Erythroblast (primary cell): ENCODE measurements around the gene NCKAP5.

Experiments used
- DNase-seq, 2 experiments: peaks; one replicate each; lab custom pipeline; 2025; lab: John Stamatoyannopoulos, UW
- GATA1 ChIP-seq: IDR thresholded peaks from 2 replicates; pipeline ENCODE4 v1.6.1; 2011; ENCODE audit warnings: low read depth, mild to moderate bottlenecking, control low read depth, low read length, moderate library complexity
- POLR2A ChIP-seq: IDR thresholded peaks from 2 replicates; pipeline ENCODE4 v1.6.1; 2011; ENCODE audit warnings: mild to moderate bottlenecking, low read length

Gene NCKAP5

DNA sequence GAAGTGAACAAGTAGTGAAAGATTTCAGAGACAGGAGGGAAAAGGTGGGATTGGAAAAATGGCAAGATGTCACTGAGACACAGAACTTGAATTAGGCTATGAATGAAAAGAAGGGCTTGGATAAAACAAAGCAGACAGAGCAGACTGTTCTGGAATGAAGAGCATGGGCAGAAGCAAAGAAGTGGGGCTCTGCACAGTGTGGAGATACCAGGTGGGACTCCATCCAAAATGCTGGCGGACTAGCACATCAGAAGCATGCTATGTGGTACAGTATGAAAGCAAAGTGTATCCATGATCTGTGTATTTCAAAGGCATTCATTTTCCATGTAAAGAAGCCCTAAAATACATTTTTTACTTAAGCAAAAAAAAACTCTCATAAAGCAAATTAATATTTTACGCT lies 487.4 kb downstream of the NCKAP5 start:
- TF ChIP-seq GATA1 = no peak
- TF ChIP-seq POLR2A = no peak
- DNase-seq = no peak

DNA sequence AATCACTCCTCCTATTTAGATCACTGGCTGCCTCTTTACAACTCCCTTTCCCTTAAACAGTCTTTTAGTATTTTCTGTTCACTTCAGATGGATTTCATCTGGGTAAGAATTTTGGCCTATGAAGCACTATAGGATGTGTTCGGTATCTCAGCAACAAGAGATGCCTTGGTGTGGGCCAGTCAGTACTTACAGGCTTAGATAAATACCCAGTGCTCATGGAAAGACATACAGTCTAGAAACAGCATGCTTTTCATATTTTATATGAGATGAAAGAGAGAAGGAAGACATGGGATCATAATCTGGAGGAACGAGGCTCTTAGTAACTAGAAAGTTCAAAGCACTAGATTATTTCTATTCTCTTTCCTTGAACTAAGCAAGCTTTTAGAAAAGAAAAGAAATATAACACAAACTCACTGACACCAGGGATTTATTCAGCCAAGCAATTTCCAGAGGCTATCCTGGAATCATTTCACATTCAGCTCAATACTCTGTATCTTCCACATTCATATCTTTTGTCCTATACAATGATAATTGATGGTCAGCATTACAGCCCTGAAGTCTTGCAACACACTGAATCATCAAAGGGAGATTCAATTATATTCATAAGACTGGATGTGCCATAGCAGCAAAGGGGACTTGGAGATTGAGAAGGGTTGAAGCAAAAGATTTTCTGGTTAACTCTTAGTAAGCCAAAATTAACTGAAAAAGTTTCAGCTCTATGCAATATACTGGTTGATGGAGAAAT lies 489.4 kb downstream of the NCKAP5 start:
- no peak for DNase-seq
- TF ChIP-seq POLR2A (no peak), GATA1 (no peak)

DNA sequence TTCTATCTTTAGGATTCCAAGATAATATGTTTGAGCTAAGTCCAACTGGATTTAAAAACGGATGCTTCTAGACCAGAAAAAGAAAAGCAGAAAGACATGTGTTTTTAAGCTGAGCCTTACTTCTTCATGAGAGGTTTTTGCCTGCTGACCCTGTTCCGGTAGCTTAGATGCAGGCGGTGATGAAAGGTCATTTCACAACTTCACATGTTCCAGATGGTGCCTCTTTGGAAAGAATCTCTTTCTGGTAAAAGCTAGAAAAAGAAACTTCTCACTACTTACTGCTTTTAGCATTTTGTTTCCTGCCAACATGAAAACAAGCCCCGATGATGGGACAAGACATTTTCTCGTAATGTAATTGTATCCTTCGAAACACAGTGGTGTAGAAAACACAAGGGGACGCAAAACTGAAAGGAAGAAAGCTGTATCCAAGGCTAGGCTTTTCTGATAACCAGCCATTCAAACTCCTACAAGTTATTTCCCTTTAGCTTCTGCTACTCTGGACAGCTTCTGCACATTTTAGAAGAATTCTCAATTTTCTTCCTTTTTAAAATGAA lies 490.9 kb downstream of the NCKAP5 start:
- TF ChIP-seq POLR2A = no peak
- TF ChIP-seq GATA1 = no peak
- DNase-seq = no peak

DNA sequence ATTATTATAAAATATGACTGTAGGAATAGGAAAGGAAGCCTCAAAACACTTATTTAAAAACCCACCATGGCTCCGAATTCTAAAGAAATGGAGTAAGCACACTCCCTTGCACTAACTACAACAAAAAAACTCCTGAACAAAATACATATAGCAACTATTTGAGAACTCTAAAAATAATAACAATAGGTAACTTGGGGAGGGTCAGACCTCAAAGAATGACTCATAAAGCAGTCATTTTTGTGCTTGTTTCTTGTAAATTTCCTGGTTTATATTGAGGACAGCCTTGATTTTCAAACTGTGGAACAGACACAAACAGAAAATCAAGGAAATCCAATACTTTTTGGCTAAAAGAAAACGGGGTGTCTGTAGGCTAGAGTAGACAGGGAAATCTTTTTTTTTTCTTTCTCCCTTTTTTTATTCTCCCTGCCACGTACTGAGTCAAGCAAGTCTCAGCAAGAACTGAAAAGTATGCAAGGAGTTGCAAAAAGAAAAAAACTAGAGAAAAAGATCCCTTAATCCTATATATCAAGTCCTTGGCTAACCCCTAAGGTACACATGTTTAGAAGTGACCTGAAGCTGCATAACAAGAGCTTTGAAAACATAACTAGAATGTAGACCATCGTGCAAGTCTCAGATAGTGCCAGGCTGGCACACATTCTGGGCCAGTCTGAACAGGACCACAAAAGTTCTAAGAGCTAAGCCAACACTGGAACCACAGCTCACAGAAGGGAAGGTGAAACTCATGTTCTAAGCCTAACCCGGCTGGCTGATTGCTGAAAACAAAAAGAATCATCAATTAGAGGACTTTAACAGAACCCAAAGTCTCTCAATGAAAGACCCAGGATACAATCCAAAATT lies 495.2 kb downstream of the NCKAP5 start:
- TF ChIP-seq POLR2A (no peak), GATA1 (no peak)
- no peak for DNase-seq

DNA sequence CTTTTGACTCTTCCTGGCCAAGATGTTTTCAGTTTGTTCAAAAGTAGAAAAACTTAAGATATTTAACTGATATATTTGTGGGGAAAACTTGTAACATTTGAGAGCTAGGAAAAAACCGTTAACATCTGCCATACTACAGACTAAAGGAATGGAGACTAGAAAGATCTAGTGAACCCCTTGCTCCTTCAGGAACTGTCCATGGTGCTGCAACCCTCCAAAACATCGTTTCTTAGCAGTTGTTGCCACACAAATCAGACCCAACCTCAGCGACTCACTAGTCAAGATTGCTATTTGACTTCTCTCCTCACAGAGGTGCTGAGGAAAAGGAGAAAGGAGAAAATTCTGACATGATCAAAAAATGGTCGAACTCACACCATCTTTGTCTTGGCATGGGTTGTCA lies 504.5 kb downstream of the NCKAP5 start:
- no peak for TF ChIP-seq POLR2A
- no peak for TF ChIP-seq GATA1
- no peak for DNase-seq

DNA sequence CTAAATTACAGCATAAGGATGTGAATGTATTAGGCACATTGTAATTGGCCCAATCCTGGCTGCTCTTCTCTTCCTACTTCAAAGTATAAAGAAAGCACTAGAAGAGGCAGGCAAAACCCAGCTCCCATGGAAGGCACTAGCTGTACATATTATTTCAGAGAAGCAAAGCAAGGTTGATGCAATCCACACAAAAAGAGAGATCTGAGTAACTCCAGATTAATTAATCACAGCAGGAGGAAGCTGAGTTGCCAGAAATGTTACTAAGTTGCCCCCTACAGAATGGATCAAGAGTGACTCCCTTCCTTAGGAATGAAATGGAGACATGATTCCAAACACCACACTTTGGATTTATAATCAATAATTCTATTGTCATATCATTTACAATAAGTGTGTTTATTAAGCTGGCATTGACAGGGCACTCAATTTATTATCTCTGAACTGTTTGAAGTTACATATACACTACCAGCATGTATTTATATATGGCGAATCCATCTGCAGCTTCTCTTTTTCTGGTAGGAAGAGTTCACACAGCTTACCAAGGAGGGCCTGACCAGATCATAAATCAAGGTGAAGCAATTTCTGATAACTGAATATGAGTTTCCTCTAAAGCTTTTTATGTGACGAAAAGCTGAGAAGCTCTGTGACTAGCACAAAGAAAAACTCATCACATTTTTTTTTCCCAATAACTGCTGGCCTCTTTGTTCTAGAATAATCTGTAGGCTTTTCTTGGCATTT lies 505.2 kb downstream of the NCKAP5 start:
- TF ChIP-seq POLR2A (no peak), GATA1 (no peak)
- no peak for DNase-seq

DNA sequence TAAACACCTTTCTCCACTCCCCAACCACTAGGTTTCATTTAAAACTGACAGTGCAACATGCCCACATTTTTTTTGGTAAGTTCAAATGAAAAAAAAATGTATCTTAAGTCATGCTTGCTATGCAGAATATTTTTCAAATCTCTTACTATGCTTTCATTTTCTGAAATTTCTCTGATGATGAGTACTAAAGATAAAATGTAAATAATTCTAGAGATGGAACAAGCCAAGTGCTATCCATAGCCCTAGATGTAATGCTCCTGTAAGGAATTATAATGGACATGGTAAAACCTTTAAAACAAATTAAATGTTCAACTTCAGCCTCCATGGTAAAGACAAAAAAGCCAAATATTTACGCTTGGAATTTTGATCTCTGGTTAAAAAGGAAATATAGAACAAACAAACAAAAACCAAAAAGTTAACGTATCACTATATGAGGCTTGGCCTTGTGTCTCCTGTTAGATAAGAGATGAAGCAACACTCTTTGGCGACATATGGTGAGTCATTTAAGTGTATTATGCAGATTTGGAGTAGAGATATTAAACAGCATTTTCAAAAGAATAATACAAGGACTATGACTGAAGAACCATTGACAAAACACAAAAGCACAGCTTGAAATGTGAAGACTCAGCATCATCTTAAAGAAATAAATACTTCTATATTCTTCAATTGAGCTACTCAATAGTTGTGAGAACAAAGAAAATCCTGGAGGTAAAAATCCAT lies 506.2 kb downstream of the NCKAP5 start:
- DNase-seq = no peak
- TF ChIP-seq GATA1 (no peak), POLR2A (no peak)

DNA sequence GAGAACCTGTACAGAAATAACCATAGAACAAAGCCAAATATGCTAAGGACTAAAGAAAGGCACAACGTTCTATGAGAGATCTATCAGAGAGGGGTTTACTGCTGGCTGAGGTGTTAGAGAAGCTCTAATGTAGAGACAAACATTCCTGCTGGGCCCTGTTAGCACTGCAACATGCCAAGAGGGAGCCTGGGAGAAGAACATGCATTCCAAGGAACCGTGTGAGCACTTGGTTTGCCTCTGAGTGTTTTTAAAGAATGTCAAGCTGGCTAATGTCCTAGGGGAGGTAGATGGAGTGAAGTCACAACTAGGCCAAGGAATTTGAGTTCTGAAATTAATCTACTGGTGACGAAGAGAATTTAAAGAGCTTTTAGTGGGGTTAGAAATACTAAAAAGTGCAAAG lies 514.0 kb downstream of the NCKAP5 start:
- TF ChIP-seq GATA1 = no peak
- no peak for TF ChIP-seq POLR2A
- DNase-seq = no peak

DNA sequence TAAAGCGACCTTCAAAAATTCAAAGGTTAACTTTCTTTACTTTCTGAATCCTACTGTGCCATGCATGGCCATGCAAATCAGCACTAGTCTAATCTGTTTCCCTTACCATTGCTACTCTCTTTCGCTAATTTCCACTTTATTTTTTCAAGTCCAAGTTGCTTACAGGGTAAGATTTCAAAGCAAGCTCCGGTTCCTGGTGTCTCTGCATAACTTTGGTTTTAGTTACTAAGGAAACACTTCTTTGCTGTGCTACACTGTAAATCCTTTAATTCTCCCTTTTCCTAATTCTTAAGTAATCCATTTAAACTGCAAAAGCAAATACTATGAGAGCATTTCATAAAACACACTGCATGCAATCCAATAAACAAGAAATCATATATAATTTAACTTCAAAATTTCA lies 514.7 kb downstream of the NCKAP5 start:
- TF ChIP-seq POLR2A = no peak
- no peak for TF ChIP-seq GATA1
- DNase-seq = no peak

DNA sequence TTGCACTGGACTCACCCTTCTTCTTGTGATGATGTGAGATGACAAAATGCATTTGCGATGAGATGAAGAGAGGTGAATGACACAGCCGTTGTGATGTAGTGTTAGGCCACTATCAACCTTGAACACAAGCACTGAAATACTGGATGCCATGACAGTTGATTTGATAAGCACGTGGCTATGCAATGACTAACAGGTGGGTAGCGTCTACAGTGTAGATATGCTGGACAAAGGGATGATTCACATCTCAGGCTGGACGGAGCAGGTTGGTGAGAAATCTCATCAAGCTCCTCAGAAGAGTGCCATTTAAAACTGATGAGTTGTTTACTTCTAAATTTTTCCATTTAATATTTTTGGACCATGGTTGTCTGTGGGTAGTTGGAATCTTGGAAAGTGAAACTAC lies 522.5 kb downstream of the NCKAP5 start:
- no peak for TF ChIP-seq GATA1
- TF ChIP-seq POLR2A = no peak
- DNase-seq = no peak

DNA sequence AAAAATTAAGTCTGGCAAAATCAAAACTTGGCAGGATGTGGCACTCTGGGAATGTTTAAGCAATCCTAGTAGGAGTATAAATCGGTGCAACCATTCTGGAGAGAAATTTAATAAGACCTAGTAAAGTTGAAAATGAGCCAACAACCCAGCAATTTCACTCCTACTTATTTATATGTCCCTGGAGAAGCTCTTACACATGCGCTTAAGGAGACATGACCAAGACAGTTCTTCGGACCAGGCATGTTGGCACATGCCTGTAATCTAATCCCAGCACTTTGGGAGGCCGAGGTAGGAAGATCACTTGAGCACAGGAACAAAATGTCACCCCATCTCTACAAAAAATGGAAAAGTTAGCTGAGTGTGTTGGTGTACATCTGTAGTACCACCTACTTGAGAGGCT lies 523.7 kb downstream of the NCKAP5 start:
- TF ChIP-seq POLR2A = no peak
- no peak for DNase-seq

DNA sequence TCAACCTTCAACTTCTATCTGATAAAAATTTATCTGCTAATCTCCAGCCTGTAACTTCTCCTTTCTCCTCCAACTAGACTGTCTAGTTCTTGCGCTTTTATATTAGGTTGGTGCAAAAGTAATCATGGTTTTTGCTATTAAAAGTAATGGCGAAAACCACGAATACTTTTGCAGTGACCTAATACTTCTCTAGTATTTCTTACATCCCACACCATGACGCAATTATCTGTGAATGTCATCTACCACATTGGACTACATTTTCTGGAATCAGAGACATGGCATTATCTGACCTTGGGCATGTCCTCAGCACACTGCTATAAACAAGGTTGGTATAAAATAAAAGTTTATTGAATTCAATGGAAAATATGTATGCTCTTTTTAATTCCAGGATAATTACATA lies 528.1 kb downstream of the NCKAP5 start:
- TF ChIP-seq POLR2A (no peak), GATA1 (no peak)
- DNase-seq = no peak

DNA sequence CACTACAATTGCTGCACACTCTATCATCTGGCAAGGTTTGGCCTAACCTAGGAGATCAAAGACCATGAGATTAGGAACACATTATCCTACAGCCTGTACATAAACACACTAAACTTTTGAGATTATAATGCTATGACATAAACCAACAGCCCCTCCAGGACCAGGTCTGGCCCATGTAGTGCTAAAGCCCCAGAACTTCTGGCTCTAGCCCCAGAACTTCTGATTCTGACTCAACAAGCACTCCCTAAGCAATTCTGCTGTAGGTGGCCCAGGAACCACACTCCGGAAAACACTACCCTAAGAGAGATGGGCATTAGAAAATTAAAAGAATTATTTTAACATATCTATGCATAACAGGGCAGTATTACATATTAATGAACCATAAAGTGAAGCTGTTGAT lies 528.7 kb downstream of the NCKAP5 start:
- no peak for TF ChIP-seq POLR2A
- TF ChIP-seq GATA1 = no peak
- no peak for DNase-seq
